H9 (cell line): ENCODE measurements around the gene NLN. TPM values are rescaled to one million over a fixed set of nuclear protein-coding genes. Genes with fewer than 3 reads are reported as not detected.

Experiments
- DNase-seq: peaks from one replicate; pipeline ENCODE4 v3.0.0-alpha.2; 2017
- H2AFZ ChIP-seq: one replicate; pipeline ENCODE4 v1.6.1; 2013; ENCODE audit warnings: mild to moderate bottlenecking, low read length, control low read depth, moderate library complexity
- H2AK5ac ChIP-seq: 2 replicates; pipeline ENCODE4 v1.6.1; 2013; ENCODE audit warnings: low read length, control low read depth, mixed read lengths; ENCODE audit not compliant: insufficient read length
- H2BK120ac ChIP-seq: one replicate; pipeline ENCODE4 v1.6.1; 2013; ENCODE audit warnings: low read depth, mild to moderate bottlenecking, low read length, control low read depth, inconsistent platforms; ENCODE audit not compliant: poor library complexity, severe bottlenecking
- H2BK12ac ChIP-seq: 2 replicates; pipeline ENCODE4 v1.6.1; 2013; ENCODE audit warnings: low read length, control low read depth, mixed read lengths, low read depth; ENCODE audit not compliant: insufficient read length
- H2BK15ac ChIP-seq: 2 replicates; pipeline ENCODE4 v1.6.1; 2013; ENCODE audit warnings: low read depth, low read length, control low read depth
- H2BK20ac ChIP-seq: one replicate; pipeline ENCODE4 v1.6.1; 2013; ENCODE audit warnings: low read depth, mild to moderate bottlenecking, low read length, control low read depth, inconsistent platforms; ENCODE audit not compliant: poor library complexity, severe bottlenecking
- H2BK5ac ChIP-seq: 2 replicates; pipeline ENCODE4 v1.6.1; 2013; ENCODE audit warnings: low read length, control low read depth, mixed read lengths; ENCODE audit not compliant: insufficient read length
- H3K14ac ChIP-seq: 2 replicates; pipeline ENCODE4 v1.6.1; 2013; ENCODE audit warnings: low read length, control low read depth; ENCODE audit not compliant: insufficient read depth
- H3K18ac ChIP-seq: 2 replicates; pipeline ENCODE4 v1.6.1; 2013; ENCODE audit warnings: low read depth, mild to moderate bottlenecking, mixed read lengths, low read length, control low read depth; ENCODE audit not compliant: insufficient read length
- H3K23ac ChIP-seq: 2 replicates; pipeline ENCODE4 v1.6.1; 2013; ENCODE audit warnings: low read length, control low read depth, mixed read lengths, low read depth; ENCODE audit not compliant: insufficient read length
- H3K23me2 ChIP-seq: 2 replicates; pipeline ENCODE4 v1.6.1; 2013; ENCODE audit warnings: low read depth, mild to moderate bottlenecking, mixed read lengths, low read length, control low read depth; ENCODE audit not compliant: insufficient read length, poor library complexity, severe bottlenecking
- H3K27ac ChIP-seq: 2 replicates; pipeline ENCODE4 v1.5.1; 2013; ENCODE audit warnings: low read length, control low read depth, mixed read lengths, low read depth; ENCODE audit not compliant: insufficient read length
- H3K27me3 ChIP-seq: 2 replicates; pipeline ENCODE4 v1.6.1; 2013; ENCODE audit warnings: low read length, control low read depth, inconsistent platforms; ENCODE audit not compliant: insufficient read depth
- H3K4ac ChIP-seq: 2 replicates; pipeline ENCODE4 v1.6.1; 2013; ENCODE audit warnings: low read depth, mild to moderate bottlenecking, control low read depth, inconsistent platforms, low read length, moderate library complexity
- H3K4me1 ChIP-seq: 2 replicates; pipeline ENCODE4 v1.6.1; 2013; ENCODE audit warnings: low read length, control low read depth, inconsistent platforms; ENCODE audit not compliant: insufficient read depth
- H3K4me2 ChIP-seq: 2 replicates; pipeline ENCODE4 v1.6.1; 2013; ENCODE audit warnings: low read length, control low read depth, mixed read lengths; ENCODE audit not compliant: insufficient read length, insufficient read depth
- H3K56ac ChIP-seq: 2 replicates; pipeline ENCODE4 v1.6.1; 2013; ENCODE audit warnings: low read depth, mild to moderate bottlenecking, mixed read lengths, low read length, control low read depth; ENCODE audit not compliant: insufficient read length
- H3K79me1 ChIP-seq: 2 replicates; pipeline ENCODE4 v1.6.1; 2013; ENCODE audit warnings: low read depth, mild to moderate bottlenecking, moderate library complexity, low read length, control low read depth, inconsistent platforms; ENCODE audit not compliant: insufficient read depth, poor library complexity, severe bottlenecking
- H3K79me2 ChIP-seq: 2 replicates; pipeline ENCODE4 v1.6.1; 2013; ENCODE audit warnings: low read length, control low read depth, inconsistent platforms; ENCODE audit not compliant: insufficient read depth
- H3K9ac ChIP-seq: 2 replicates; pipeline ENCODE4 v1.6.1; 2013; ENCODE audit warnings: low read length, control low read depth, mixed read lengths; ENCODE audit not compliant: insufficient read length; ENCODE audit errors: extremely low read depth
- H3K9me3 ChIP-seq: one replicate; pipeline ENCODE4 v1.6.1; 2013; ENCODE audit warnings: low read depth, low read length, inconsistent platforms; ENCODE audit not compliant: control insufficient read depth
- H3T11ph ChIP-seq: one replicate; pipeline ENCODE4 v1.6.1; 2013; ENCODE audit warnings: mild to moderate bottlenecking, low read length, control low read depth, inconsistent platforms
- H4K20me1 ChIP-seq: one replicate; pipeline ENCODE4 v1.6.1; 2013; ENCODE audit not compliant: control insufficient read depth, insufficient read length, insufficient read depth
- H4K5ac ChIP-seq: 2 replicates; pipeline ENCODE4 v1.6.1; 2013; ENCODE audit warnings: low read depth, mild to moderate bottlenecking, mixed read lengths, low read length, control low read depth; ENCODE audit not compliant: insufficient read length
- H4K8ac ChIP-seq: replicated peaks from 2 replicates; pipeline ENCODE4 v1.6.1; 2013; ENCODE audit warnings: low read length, control low read depth, mixed read lengths, low read depth; ENCODE audit not compliant: insufficient read length
- H4K91ac ChIP-seq: 2 replicates; pipeline ENCODE4 v1.6.1; 2013; ENCODE audit warnings: low read depth, mild to moderate bottlenecking, moderate library complexity, mixed read lengths, low read length, control low read depth; ENCODE audit not compliant: insufficient read length
- H3K27ac Mint-ChIP-seq, 3 experiments: 2 replicates in 2 of 3; 3 replicates in 1 of 3; pipeline ENCODE4 v1.8.0; 2020 to 2021; ENCODE audit warnings: mixed read lengths in 3 of 3, mild to moderate bottlenecking in 1 of 3, moderate library complexity in 1 of 3
- H3K27me3 Mint-ChIP-seq: 2 replicates; pipeline ENCODE4 v1.8.0; 2021; ENCODE audit warnings: low read depth, mild to moderate bottlenecking, moderate library complexity, mixed read lengths
- H3K36me3 Mint-ChIP-seq, 3 experiments: 2 replicates in 2 of 3; 3 replicates in 1 of 3; pipeline ENCODE4 v1.8.0; 2020 to 2021; ENCODE audit warnings: low read depth in 3 of 3, mixed read lengths in 3 of 3; ENCODE audit not compliant: insufficient read depth in 1 of 3
- H3K4me1 Mint-ChIP-seq, 2 experiments: 2 replicates each; pipeline ENCODE4 v1.8.0; 2020; ENCODE audit warnings: mixed read lengths in 2 of 2
- H3K4me3 Mint-ChIP-seq, 2 experiments: 2 replicates in 1 of 2; 3 replicates in 1 of 2; pipeline ENCODE4 v1.8.0; 2020 to 2021; ENCODE audit warnings: mild to moderate bottlenecking in 2 of 2, mixed read lengths in 2 of 2, moderate library complexity in 1 of 2
- H3K9me3 Mint-ChIP-seq, 2 experiments: 2 replicates in 1 of 2; 3 replicates in 1 of 2; pipeline ENCODE4 v1.8.0; 2020; ENCODE audit warnings: mild to moderate bottlenecking in 2 of 2, mixed read lengths in 2 of 2, moderate library complexity in 1 of 2
- total RNA-seq: library from RNA; stranded (reverse); gene quantifications from 2 replicates; pipeline ENCODE4 v1.2.1, GENCODE V29; 2021
- TF ChIP-seq, protein P1 (sequence below): fragments of 200-600 bp; sonication (generic); conservative IDR thresholded peaks from 3 replicates; pipeline ENCODE4 v1.8.0; 2021; ENCODE audit warnings: antibody characterized with exemption, mild to moderate bottlenecking

Gene NLN
- total RNA-seq, 1 experiment from 2014 or later: 137 TPM

DNA sequence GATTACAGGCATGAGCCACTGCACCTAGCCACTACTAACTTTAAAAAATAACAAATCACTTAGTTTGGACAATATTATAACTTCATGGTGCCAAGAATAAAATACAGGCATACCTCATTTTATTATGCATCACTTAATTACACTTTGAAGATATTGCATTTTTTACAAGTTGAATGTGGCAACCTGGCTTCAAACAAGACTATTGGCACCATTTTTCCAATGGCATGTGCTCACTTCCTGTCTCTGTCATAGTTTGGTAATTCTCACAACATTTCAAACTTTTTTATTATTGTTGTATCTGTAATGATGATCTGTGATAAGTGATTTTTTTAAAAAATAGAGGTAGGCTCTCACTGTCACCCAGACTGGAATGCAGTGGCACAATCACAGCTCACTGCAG, 154.5 kb downstream of the NLN start:
- H3K14ac ChIP-seq: no peak overlapping the region
- H3K56ac ChIP-seq: no peak overlapping the region
- no peak overlapping the region for H4K8ac ChIP-seq
- TF ChIP-seq, protein P1, sequence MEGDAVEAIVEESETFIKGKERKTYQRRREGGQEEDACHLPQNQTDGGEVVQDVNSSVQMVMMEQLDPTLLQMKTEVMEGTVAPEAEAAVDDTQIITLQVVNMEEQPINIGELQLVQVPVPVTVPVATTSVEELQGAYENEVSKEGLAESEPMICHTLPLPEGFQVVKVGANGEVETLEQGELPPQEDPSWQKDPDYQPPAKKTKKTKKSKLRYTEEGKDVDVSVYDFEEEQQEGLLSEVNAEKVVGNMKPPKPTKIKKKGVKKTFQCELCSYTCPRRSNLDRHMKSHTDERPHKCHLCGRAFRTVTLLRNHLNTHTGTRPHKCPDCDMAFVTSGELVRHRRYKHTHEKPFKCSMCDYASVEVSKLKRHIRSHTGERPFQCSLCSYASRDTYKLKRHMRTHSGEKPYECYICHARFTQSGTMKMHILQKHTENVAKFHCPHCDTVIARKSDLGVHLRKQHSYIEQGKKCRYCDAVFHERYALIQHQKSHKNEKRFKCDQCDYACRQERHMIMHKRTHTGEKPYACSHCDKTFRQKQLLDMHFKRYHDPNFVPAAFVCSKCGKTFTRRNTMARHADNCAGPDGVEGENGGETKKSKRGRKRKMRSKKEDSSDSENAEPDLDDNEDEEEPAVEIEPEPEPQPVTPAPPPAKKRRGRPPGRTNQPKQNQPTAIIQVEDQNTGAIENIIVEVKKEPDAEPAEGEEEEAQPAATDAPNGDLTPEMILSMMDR: no peak
- H2BK20ac ChIP-seq: no peak overlapping the region
- H3K4me2 ChIP-seq: no peak overlapping the region
- H3K27me3 ChIP-seq: no peaks in the 10 kb centered on the region
- H2AFZ ChIP-seq: no peak overlapping the region
- Mint-ChIP-seq H3K4me3 (no peak overlapping the region), H3K9me3 (peaks cover 0 to 8% of the 10 kb centered on the region in 2 experiments; a peak in 2 of 5 replicates), H3K4me1 (no peaks in the 10 kb centered on the region), H3K27ac (no peak overlapping the region), H3K36me3 (no peaks in the 10 kb centered on the region; a peak in 1 of 7 replicates), H3K27me3 (no peaks in the 10 kb centered on the region)
- H2BK5ac ChIP-seq: no peak overlapping the region
- no peak for DNase-seq
- no peak overlapping the region for H3K18ac ChIP-seq
- H4K5ac ChIP-seq: no peak overlapping the region
- H2BK15ac ChIP-seq: no peak overlapping the region
- H3K79me1 ChIP-seq: no peaks in the 10 kb centered on the region
- H4K91ac ChIP-seq: no peak overlapping the region
- no peak overlapping the region for H2BK120ac ChIP-seq
- H3K79me2 ChIP-seq: no peaks in the 10 kb centered on the region
- no peaks in the 10 kb centered on the region for H3K4me1 ChIP-seq
- H4K20me1 ChIP-seq: no peaks in the 10 kb centered on the region
- no peaks in the 10 kb centered on the region for H3K9me3 ChIP-seq
- H3K9ac ChIP-seq: no peak overlapping the region
- H2AK5ac ChIP-seq: no peak overlapping the region
- no peak overlapping the region for H3K23ac ChIP-seq
- H3K23me2 ChIP-seq: no peaks in the 10 kb centered on the region
- no peak overlapping the region for H2BK12ac ChIP-seq
- no peak overlapping the region for H3K27ac ChIP-seq
- H3T11ph ChIP-seq: no peak overlapping the region
- H3K4ac ChIP-seq: no peak overlapping the region
